Measurements from ENCODE around the gene SLC25A4.

DNA sequence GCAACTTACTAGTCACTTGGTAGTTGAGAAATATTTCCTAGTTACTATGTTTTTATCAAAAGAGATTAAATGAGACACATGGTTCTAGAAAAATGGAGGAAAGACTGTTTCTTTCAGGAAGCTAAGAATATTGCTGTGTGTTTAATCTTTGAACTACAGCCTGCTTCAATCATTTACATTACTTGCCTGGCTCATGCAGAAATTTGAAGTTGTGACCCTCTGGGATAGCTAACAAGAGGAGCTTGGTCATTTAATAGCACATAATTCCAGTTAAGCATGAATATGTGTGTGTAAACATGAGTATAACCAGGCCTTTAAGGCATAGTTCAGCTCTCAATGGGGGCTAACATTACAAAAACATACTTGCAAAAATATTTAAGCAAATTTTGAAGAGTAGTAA, 44.6 kb upstream of the SLC25A4 start:
- TF ChIP-seq CTCF (conservative IDR thresholded peaks at IDR 0.05; ENCODE audit: low read length) (no peak), EZH2phosphoT487 (IDR thresholded peaks at IDR 0.05; ENCODE audit: borderline replicate concordance, low read depth, low read length) (no peak)
